ENCODE data around the gene BRF1.

The BRF1 gene

GRCh38 chr14:105326568-105326867 lies 25.7 kb upstream of the BRF1 start:
- Mint-ChIP-seq H3K9me3 (no peaks in the 10 kb centered on the region), H3K27ac (no peak overlapping the region)
- ATAC-seq, result no peak

GRCh38 chr14:105325716-105326567 lies 25.1 kb upstream of the BRF1 start:
- ATAC-seq, result no peak
- Mint-ChIP-seq H3K9me3 (no peaks in the 10 kb centered on the region), H3K4me3 (no peak overlapping the region), H3K4me1 (peaks cover 48% of the 10 kb centered on the region), H3K27ac (no peak overlapping the region), H3K27me3 (no peaks in the 10 kb centered on the region)
- DNase-seq, result no peak

More at GRCh38 chr14:105326568-105326867, 25.7 kb upstream of the BRF1 start:
- Mint-ChIP-seq H3K4me3 (no peak overlapping the region), H3K4me1 (peaks cover 54% of the 10 kb centered on the region), H3K27me3 (no peaks in the 10 kb centered on the region)
- no peak for DNase-seq

- DNase-seq, result no peak
- Mint-ChIP-seq H3K4me3 (no peak overlapping the region), H3K4me1 (peaks cover 42% of the 10 kb centered on the region), H3K9me3 (no peaks in the 10 kb centered on the region), H3K27ac (no peak overlapping the region), H3K27me3 (no peaks in the 10 kb centered on the region)
- ATAC-seq, result no peak
Measured at GRCh38 chr14:105325303-105325702, 24.5 kb upstream of the BRF1 start.

GRCh38 chr14:105324871-105325270 lies 24.1 kb upstream of the BRF1 start:
- DNase-seq (no peak), ATAC-seq (no peak)
- Mint-ChIP-seq H3K27me3 (no peaks in the 10 kb centered on the region), H3K27ac (no peak overlapping the region), H3K4me3 (no peak overlapping the region), H3K9me3 (no peaks in the 10 kb centered on the region), H3K4me1 (peaks cover 40% of the 10 kb centered on the region)

- ATAC-seq (no peak), DNase-seq (no peak)
- H3K4me1 Mint-ChIP-seq, result peaks cover 33% of the 10 kb centered on the region
Measured at GRCh38 chr14:105324080-105324778, 23.4 kb upstream of the BRF1 start.

GRCh38 chr14:105323663-105324062 lies 22.9 kb upstream of the BRF1 start:
- Mint-ChIP-seq H3K4me1 (peaks cover 28% of the 10 kb centered on the region), H3K4me3 (no peak overlapping the region), H3K9me3 (no peaks in the 10 kb centered on the region), H3K27me3 (no peaks in the 10 kb centered on the region), H3K27ac (no peak overlapping the region)
- ATAC-seq, result no peak
- DNase-seq, result no peak

More at GRCh38 chr14:105324080-105324778, 23.4 kb upstream of the BRF1 start:
- Mint-ChIP-seq H3K4me3 (no peak overlapping the region), H3K9me3 (no peaks in the 10 kb centered on the region), H3K27me3 (no peaks in the 10 kb centered on the region), H3K27ac (peak overlapping the region in 1 of 2 donors; percentile 57)

- Mint-ChIP-seq H3K27me3 (no peaks in the 10 kb centered on the region), H3K9me3 (no peaks in the 10 kb centered on the region), H3K4me1 (peaks cover 23% of the 10 kb centered on the region), H3K27ac (no peak overlapping the region), H3K4me3 (no peak overlapping the region)
- ATAC-seq (no peak), DNase-seq (no peak)
Measured at GRCh38 chr14:105322791-105323556, 22.2 kb upstream of the BRF1 start.

- H3K27me3 Mint-ChIP-seq, result no peaks in the 10 kb centered on the region
Measured at GRCh38 chr14:105317546-105317945, 16.7 kb upstream of the BRF1 start.

GRCh38 chr14:105316968-105317510 lies 16.2 kb upstream of the BRF1 start:
- Mint-ChIP-seq H3K4me3 (peak overlapping the region in 1 of 2 donors; percentile 13), H3K27ac (no peak overlapping the region), H3K27me3 (no peaks in the 10 kb centered on the region), H3K9me3 (no peaks in the 10 kb centered on the region), H3K4me1 (peaks cover 39% of the 10 kb centered on the region)
- ATAC-seq, result no peak
- DNase-seq, result no peak

More at GRCh38 chr14:105317546-105317945, 16.7 kb upstream of the BRF1 start:
- peaks cover 42% of the 10 kb centered on the region for H3K4me1 Mint-ChIP-seq
- no peak overlapping the region for H3K4me3 Mint-ChIP-seq
- DNase-seq, result no peak
- no peak for ATAC-seq
- no peak overlapping the region for H3K27ac Mint-ChIP-seq
- H3K9me3 Mint-ChIP-seq, result no peaks in the 10 kb centered on the region

- peak overlapping the region in 1 of 2 donors; percentile 96 for H3K4me3 Mint-ChIP-seq
- H3K4me1 Mint-ChIP-seq, result peaks cover 39% of the 10 kb centered on the region
- DNase-seq, result no peak
- no peaks in the 10 kb centered on the region for H3K27me3 Mint-ChIP-seq
- ATAC-seq, result no peak
- H3K9me3 Mint-ChIP-seq, result no peaks in the 10 kb centered on the region
- H3K27ac Mint-ChIP-seq, result no peak overlapping the region
Measured at GRCh38 chr14:105316577-105316941, 15.8 kb upstream of the BRF1 start.

- Mint-ChIP-seq H3K9me3 (no peaks in the 10 kb centered on the region), H3K4me3 (peak overlapping the region; percentile 91 to 96), H3K27ac (no peak overlapping the region), H3K27me3 (no peaks in the 10 kb centered on the region), H3K4me1 (peaks cover 39% of the 10 kb centered on the region)
- ATAC-seq, result no peak
- no peak for DNase-seq
Measured at GRCh38 chr14:105315941-105316576, 15.3 kb upstream of the BRF1 start.

GRCh38 chr14:105315211-105315721 lies 14.5 kb upstream of the BRF1 start:
- peak overlapping the region; percentile 91 to 96 for H3K4me3 Mint-ChIP-seq
- H3K27me3 Mint-ChIP-seq, result no peaks in the 10 kb centered on the region
- ATAC-seq, result peak; percentile 31
- peak overlapping the region in 1 of 2 donors; percentile 96 for H3K27ac Mint-ChIP-seq
- no peaks in the 10 kb centered on the region for H3K9me3 Mint-ChIP-seq
- peak in 1 of 2 donors; percentile 43 for DNase-seq
- H3K4me1 Mint-ChIP-seq, result peaks cover 39% of the 10 kb centered on the region

- H3K27ac Mint-ChIP-seq, result peak within 1 kb of the TSS; percentile 5 to 96
- H3K9me3 Mint-ChIP-seq, result no peaks in the 10 kb centered on the region
- peak; percentile 73 to 81 for DNase-seq
Measured at GRCh38 chr14:105314287-105315200, 13.7 kb upstream of the BRF1 start, which contains the start of gene PACS2. TSS of gene PACS2 (plus strand) at chr14:105314748. CDS start at chr14:105314919, 171 bp downstream.

More at GRCh38 chr14:105314287-105315200, 13.7 kb upstream of the BRF1 start, which contains the start of gene PACS2:
- H3K27me3 Mint-ChIP-seq, result no peaks in the 10 kb centered on the region
- ATAC-seq, result peak; percentile 71
- peak within 1 kb of the TSS; percentile 91 to 96 for H3K4me3 Mint-ChIP-seq
- peaks cover 39% of the 10 kb centered on the region for H3K4me1 Mint-ChIP-seq

All from stimulated activated naive CD8-positive, alpha-beta T cell treated with anti-CD3 and anti-CD28 coated beads, Interleukin-15, amount 100 ng/mL, for 72 hours (primary cell).